ENCODE results near the gene RNPEPL1.

The RNPEPL1 gene

DNA sequence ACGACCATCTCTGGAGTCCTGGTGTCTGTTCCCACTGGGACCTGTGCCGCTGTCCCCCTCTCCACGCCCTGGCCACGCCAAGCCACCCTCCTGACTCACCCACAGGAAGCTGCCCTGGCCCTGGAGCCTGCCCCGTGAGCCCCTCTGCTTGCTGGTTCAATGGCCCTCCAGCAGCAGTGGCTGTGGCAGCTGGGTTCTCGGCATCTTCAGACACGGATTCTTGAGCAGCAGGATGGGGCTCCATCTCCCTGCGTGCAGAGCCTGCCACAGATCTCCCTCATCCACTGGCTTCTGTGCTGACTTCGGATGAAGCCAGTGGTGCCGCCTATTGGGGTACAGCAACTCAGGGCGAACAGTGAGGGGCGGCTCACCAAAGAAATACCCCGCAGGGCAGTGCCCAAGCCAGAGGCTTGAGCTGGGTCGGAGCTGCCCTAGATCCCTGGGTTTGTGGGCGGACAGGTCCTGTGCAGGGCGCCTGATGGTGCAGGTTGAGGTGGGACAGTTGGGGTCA, 32.2 kb downstream of the RNPEPL1 start:
- no peaks in the 10 kb centered on the region for H3K4me1 ChIP-seq (ENCODE audit: low read depth, poor library complexity, severe bottlenecking)
- no peaks in the 10 kb centered on the region for H4K20me1 ChIP-seq (ENCODE audit: insufficient read depth)
- H3K9ac ChIP-seq: no peak overlapping the region
- TF ChIP-seq CTCF (conservative IDR thresholded peaks at IDR 0.05; ENCODE audit: low read depth, low read length): no peak
- no peaks in the 10 kb centered on the region for H3K79me2 ChIP-seq (ENCODE audit: insufficient read depth, low read depth)
- no peaks in the 10 kb centered on the region for H3K27me3 ChIP-seq (ENCODE audit: insufficient read depth, low read depth)
- no peak overlapping the region for H2AFZ ChIP-seq (ENCODE audit: low read depth)
- H3K36me3 ChIP-seq (ENCODE audit: insufficient read depth): no peaks in the 10 kb centered on the region
- H3K4me2 ChIP-seq: no peak overlapping the region
- H3K4me3 ChIP-seq (IDR thresholded peaks at IDR 0.05; ENCODE audit: insufficient read depth, low read depth, low read length): no peak overlapping the region
- no peak overlapping the region for H3K27ac ChIP-seq

DNA sequence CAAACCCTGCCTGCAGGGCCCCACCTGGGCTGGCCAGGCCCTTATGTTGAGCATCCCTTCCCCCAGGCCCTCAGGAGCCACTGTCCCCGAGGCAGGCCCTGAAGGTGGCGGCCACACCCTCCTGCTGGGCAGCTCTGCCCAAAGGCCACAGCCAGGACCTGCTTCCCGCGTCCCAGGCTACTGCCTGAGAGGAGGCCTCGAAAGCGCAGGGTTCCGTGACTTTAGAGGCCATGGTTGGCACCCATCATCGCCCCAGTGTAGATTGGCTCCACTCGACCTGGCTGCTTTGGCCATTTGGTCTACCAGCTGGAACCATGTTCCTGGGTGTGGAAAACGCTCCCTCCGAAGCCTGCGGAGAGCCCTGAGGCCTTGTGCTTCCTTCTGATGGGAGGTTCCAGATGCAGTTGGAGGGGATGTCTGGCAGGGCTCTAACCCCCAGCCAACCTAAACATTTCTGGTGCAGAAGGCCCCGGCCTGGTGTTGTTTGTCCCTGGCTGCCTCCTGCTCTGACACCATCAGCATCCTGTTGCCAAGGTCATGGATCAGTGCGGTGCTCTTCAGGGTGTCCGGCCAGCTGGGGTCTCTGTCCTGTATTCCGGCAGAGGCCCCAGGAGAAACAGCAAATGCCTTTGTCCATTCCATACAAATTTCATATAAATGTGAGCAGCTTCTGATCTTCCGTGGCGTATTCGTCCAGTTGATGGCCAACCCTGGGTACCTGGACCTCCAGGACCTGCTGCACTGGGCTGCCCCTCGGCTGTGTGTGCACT, 33.0 kb downstream of the RNPEPL1 start:
- H3K36me3 ChIP-seq (ENCODE audit: insufficient read depth): no peaks in the 10 kb centered on the region
- H3K27me3 ChIP-seq (ENCODE audit: insufficient read depth, low read depth): no peaks in the 10 kb centered on the region
- no peak for TF ChIP-seq CTCF (conservative IDR thresholded peaks at IDR 0.05; ENCODE audit: low read depth, low read length)
- no peak overlapping the region for H2AFZ ChIP-seq (ENCODE audit: low read depth)
- H3K9ac ChIP-seq: no peak overlapping the region
- H4K20me1 ChIP-seq (ENCODE audit: insufficient read depth): no peaks in the 10 kb centered on the region
- no peak overlapping the region for H3K4me2 ChIP-seq
- no peaks in the 10 kb centered on the region for H3K79me2 ChIP-seq (ENCODE audit: insufficient read depth, low read depth)
- H3K4me3 ChIP-seq (IDR thresholded peaks at IDR 0.05; ENCODE audit: insufficient read depth, low read depth, low read length): no peak overlapping the region
- no peak overlapping the region for H3K27ac ChIP-seq
- H3K4me1 ChIP-seq (ENCODE audit: low read depth, poor library complexity, severe bottlenecking): no peaks in the 10 kb centered on the region

GRCh38 chr2:240601831-240602160, 33.5 kb downstream of the RNPEPL1 start:
- Histone ChIP-seq H3K4me2 (no peak overlapping the region), H3K27ac (no peak overlapping the region), H4K20me1 (ENCODE audit: insufficient read depth) (no peaks in the 10 kb centered on the region), H3K9ac (no peak overlapping the region), H3K27me3 (ENCODE audit: insufficient read depth, low read depth) (no peaks in the 10 kb centered on the region), H3K36me3 (ENCODE audit: insufficient read depth) (no peaks in the 10 kb centered on the region), H3K4me1 (ENCODE audit: low read depth, poor library complexity, severe bottlenecking) (no peaks in the 10 kb centered on the region), H3K4me3 (IDR thresholded peaks at IDR 0.05; ENCODE audit: insufficient read depth, low read depth, low read length) (no peak overlapping the region), H3K79me2 (ENCODE audit: insufficient read depth, low read depth) (no peaks in the 10 kb centered on the region), H2AFZ (ENCODE audit: low read depth) (no peak overlapping the region)
- no peak for TF ChIP-seq CTCF (conservative IDR thresholded peaks at IDR 0.05; ENCODE audit: low read depth, low read length)

DNA sequence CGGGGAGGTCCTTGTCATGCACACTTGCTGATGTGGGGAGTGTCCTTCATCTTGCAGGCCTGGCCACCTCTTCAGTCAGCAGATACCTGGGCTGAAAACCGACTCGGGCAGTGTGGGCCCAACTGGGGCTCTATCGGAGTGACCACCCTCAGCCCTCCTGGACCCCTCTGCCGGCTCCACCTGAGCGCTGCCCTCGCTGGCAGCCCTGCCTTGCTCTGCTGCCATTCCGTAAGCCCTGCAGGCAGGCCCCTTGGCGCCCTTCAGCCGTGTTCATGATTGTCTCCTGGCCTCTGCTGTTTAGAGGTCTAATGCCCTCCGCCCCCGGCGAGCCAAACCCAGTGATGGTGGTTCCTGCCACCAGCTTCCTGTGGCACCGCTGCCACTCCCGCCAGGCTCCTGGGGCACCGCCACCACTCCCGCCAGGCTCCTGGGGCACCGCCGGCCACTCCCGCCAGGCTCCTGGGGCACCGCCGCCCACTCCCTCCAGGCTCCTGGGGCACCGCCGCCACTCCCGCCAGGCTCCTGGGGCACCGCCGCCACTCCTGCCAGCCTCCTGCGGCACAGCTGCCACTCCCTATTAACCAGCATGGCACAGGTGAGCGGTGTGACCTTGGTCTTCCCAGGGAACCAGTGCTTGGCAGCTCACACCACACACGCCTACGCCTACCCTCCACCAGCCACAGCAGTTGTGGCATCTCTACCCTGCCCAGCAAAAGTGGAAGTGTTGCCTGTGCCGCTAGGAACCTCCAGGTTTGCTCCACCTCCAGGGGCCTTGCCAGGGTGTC, 34.2 kb downstream of the RNPEPL1 start:
- H3K79me2 ChIP-seq (ENCODE audit: insufficient read depth, low read depth): no peaks in the 10 kb centered on the region
- H3K36me3 ChIP-seq (ENCODE audit: insufficient read depth): no peaks in the 10 kb centered on the region
- H3K9ac ChIP-seq: no peak overlapping the region
- no peaks in the 10 kb centered on the region for H3K4me1 ChIP-seq (ENCODE audit: low read depth, poor library complexity, severe bottlenecking)
- TF ChIP-seq CTCF (conservative IDR thresholded peaks at IDR 0.05; ENCODE audit: low read depth, low read length): no peak
- H3K4me3 ChIP-seq (IDR thresholded peaks at IDR 0.05; ENCODE audit: insufficient read depth, low read depth, low read length): no peak overlapping the region
- no peak overlapping the region for H3K27ac ChIP-seq
- H2AFZ ChIP-seq (ENCODE audit: low read depth): no peak overlapping the region
- H4K20me1 ChIP-seq (ENCODE audit: insufficient read depth): no peaks in the 10 kb centered on the region
- H3K27me3 ChIP-seq (ENCODE audit: insufficient read depth, low read depth): no peaks in the 10 kb centered on the region
- H3K4me2 ChIP-seq: no peak overlapping the region
